ENCODE data around the gene ZNF189.
"Not testable (repeated sequence)": the region's sequence is repeated elsewhere in the genome, so short reads cannot be mapped to it uniquely, and the experiment has no call there.

The ZNF189 gene

DNA sequence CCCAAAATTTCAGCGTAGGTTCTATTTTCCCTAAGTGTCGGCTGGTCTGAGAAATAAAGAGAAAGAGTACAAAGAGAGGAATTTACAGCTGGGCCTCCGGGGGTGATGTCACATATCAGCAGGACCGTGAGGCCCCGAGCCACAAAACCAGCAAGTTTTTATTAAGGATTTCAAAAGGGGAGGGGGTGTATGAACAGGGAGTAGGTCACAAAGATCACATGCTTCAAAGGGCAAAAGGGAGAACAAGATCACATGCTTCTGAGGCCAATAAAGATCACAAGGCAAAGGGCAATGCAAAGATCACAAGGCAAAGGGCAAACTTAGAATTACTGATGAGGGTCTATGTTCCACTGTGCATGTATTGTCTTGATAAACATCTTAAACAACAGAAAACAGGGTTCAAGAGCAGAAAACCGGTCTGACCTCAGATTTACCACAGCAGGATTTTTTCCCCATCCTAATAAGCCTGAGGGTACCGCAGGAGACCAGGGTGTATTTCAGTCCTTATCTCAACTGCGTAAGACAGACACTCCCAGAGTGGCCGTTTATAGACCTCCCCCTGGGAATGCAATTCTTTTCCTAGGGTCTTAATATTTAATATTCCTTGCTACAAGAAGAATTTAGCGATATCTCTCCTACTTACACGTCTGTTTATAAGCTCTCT lies 13.6 kb upstream of the ZNF189 start, which contains the start of gene BAAT:
BAAT (minus strand) TSS at position 134 of the 664 bp plus-strand sequence. CDS start 13,602 bp downstream, outside the sequence.
- not testable (repeated sequence) for H3K4me3 ChIP-seq (replicated peaks; ENCODE audit: insufficient read depth, low read length)

GRCh38 chr9:101387871-101388506 lies 10.7 kb upstream of the ZNF189 start:
- no peak overlapping the region for H3K4me3 ChIP-seq (replicated peaks; ENCODE audit: insufficient read depth, low read length)
- DNase-seq (ENCODE audit: low read depth in 1 of 2, low spot score in 1 of 2): no peak
- H3K27me3 ChIP-seq (ENCODE audit: insufficient read depth, poor library complexity, severe bottlenecking): no peaks in the 10 kb centered on the region
- TF ChIP-seq CTCF (IDR thresholded peaks at IDR 0.05; ENCODE audit: insufficient read depth, low read length) (peak; percentile 49), GABPA (IDR thresholded peaks at IDR 0.05; ENCODE audit: low read depth) (no peak)
- H3K27ac ChIP-seq (replicated peaks): no peak overlapping the region

More for the DNA sequence above, 13.6 kb upstream of the ZNF189 start, which contains the start of gene BAAT:
- H3K27ac ChIP-seq (replicated peaks); H3K27me3 ChIP-seq (ENCODE audit: insufficient read depth, poor library complexity, severe bottlenecking); DNase-seq (ENCODE audit: low read depth in 1 of 2, low spot score in 1 of 2): not testable (repeated sequence)

DNA sequence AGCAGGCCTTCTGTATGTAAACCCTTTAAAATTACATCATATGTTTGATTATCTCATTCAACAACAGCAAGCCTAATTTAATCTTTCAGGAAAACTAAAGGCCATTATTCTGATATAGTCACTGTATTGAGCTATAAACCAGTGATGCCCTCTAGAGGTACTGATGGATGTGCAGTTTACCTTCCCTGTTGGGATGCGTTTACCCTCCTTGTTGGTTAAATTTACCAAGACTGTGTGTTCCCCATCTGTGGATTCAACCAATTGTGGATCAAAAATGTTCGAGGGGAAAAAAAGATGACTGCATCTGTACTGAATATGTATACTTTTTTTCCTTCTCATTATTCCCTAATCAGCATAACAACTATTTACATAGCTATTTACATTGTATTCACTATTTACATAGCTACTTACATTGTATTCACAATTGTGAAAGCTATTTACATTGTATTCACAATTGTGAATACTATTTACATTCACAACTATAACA lies 10.1 kb upstream of the ZNF189 start:
- no peak for DNase-seq (ENCODE audit: low read depth in 1 of 2, low spot score in 1 of 2)

GRCh38 chr9:101393135-101393534 lies 5.5 kb upstream of the ZNF189 start:
- no peaks in the 10 kb centered on the region for H3K27me3 ChIP-seq (ENCODE audit: insufficient read depth, poor library complexity, severe bottlenecking)
- no peak overlapping the region for H3K27ac ChIP-seq (replicated peaks)
- no peak for DNase-seq (ENCODE audit: low read depth in 1 of 2, low spot score in 1 of 2)
- no peak overlapping the region for H3K4me3 ChIP-seq (replicated peaks; ENCODE audit: insufficient read depth, low read length)
- TF ChIP-seq GABPA (IDR thresholded peaks at IDR 0.05; ENCODE audit: low read depth) (no peak), CTCF (IDR thresholded peaks at IDR 0.05; ENCODE audit: insufficient read depth, low read length) (no peak), SPI1 (IDR thresholded peaks at IDR 0.05; ENCODE audit: borderline replicate concordance, low read depth) (no peak), POLR2AphosphoS5 (IDR thresholded peaks at IDR 0.05; ENCODE audit: low read depth) (no peak), REST (IDR thresholded peaks at IDR 0.05; ENCODE audit: insufficient replicate concordance, low read depth) (no peak)

More for the DNA sequence above, 10.1 kb upstream of the ZNF189 start:
- TF ChIP-seq REST (IDR thresholded peaks at IDR 0.05; ENCODE audit: insufficient replicate concordance, low read depth): no peak
- TF ChIP-seq CTCF (IDR thresholded peaks at IDR 0.05; ENCODE audit: insufficient read depth, low read length): no peak
- no peak for TF ChIP-seq SPI1 (IDR thresholded peaks at IDR 0.05; ENCODE audit: borderline replicate concordance, low read depth)
- no peak for TF ChIP-seq POLR2AphosphoS5 (IDR thresholded peaks at IDR 0.05; ENCODE audit: low read depth)
- TF ChIP-seq GABPA (IDR thresholded peaks at IDR 0.05; ENCODE audit: low read depth): no peak
- Histone ChIP-seq H3K4me3 (replicated peaks; ENCODE audit: insufficient read depth, low read length) (no peak overlapping the region), H3K27me3 (ENCODE audit: insufficient read depth, poor library complexity, severe bottlenecking) (no peaks in the 10 kb centered on the region), H3K27ac (replicated peaks) (no peak overlapping the region)
